NCI-H187 (cell line): ENCODE measurements around the gene AEBP1.

Experiments
- DNase-seq, 2 experiments: peaks; one replicate each; lab custom pipeline; 2025; lab: John Stamatoyannopoulos, UW

AEBP1 gene

DNA sequence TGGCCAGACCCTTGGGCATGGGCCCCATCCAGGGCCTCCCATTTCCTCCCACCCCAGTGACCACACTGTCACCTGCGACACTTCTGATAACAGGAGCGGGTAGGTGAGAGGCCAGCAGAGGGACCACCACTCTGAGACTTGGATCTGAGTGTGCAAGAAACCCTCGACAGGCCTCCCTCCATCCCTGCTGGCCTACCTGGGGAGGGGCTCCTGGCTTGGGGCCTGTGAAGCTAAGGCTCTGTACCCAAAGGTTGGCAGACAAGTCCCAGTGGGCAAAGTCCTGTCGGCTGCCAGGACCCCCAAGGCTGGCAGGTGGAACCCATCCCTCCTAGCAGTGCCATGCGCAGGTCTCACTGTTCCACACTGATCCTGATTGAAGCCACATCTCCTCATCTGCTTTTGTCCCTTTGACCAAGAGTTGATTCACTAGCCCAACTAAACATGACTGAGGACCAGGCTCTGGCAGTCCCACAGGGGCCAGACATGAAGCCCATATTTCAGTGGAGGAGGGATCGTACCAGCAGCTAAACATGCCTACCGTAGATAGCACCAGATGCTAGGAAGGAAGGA is 37.6 kb upstream of the AEBP1 start:
- no peak for DNase-seq

DNA sequence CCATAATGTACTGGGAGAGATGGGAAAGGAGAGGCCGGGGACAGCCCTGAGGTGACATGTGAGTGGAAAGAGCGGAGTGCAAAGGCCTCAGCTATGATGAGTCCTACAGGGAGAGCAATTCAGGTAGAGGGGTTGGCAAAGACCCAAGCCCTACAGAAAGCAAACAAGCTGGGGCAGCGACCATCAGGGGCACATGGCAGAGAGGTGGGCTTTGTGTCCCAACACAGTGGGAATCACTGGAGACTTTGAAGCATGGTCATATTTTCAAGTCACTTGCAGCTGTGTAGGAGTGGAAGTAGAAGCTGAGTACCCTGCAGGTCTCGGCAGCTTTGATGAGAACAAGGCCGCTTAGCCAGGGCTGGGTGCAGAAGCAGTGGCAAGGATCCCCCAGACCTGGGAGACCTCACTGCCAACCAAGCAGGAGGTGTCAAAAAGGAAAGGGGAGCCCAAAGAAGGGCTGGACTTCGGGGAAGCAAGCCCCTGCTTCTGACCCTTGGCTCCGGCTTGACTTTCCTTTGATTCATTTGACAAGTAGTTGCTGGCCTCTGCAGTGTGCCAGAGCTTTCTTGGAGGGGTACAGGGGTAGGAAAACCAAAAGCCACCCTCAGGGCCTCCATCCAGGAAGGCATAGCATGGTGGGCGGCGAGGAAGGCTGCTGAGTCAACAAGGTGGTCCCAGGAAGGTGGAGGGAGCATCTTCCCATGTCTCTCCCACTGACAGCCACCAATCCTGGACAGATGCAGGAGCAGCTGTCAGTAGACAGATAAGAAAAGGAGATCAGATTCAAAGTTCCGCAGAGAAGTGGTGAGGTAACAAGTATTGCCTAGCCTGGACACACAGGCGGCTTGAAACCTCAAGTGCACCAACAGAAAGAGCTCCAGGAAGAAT is 36.8 kb upstream of the AEBP1 start:
- DNase-seq, result no peak

DNA sequence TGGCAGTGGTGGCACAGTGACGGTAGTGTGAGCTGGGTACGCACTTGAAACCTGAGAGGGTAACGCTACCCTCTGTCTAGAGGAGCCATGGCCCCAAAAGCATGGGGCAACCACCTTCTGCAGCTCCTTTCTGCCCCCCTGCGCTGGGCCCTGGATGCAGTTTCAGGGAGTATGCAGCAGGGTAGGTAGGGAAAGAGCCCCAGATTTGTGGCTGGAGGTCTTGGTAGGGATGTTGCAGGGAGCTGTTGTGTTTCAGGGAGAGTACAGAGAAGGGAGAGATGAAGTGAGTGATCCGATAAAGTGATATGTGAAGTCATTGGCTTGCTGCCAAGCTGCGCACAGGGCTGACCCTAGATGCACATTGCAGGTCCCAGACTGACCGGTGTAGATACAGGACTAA is 36.1 kb upstream of the AEBP1 start:
- no peak for DNase-seq

DNA sequence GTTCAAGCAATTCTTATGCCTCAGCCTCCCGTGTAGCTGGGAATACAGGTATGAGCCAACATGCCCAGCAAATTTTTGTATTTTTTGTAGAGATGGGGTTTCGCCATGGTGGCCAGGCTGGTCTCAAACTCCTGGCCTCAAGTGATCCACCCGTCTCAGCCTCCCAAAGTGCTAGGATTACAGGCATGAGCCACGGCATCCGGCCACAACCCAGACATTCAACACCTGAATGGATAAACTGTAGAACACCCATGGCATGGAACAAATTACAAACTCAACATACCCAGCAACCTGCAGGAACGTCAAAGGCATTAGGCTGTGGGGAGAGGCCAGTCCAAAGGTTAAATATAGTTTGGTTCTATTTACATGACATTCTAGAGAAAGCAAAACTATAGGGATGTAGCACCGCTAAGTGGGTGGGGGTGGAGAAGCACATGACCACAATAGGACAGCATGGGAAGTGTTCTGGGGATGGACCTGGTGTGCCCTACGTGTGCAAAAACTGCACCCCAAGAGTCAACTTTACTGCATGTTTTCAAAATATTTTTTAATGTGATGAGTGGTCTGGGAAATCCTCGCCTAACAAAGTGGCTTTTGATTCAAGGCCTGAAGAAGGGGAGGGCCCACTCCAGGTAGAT is 32.3 kb upstream of the AEBP1 start:
- no peak for DNase-seq

DNA sequence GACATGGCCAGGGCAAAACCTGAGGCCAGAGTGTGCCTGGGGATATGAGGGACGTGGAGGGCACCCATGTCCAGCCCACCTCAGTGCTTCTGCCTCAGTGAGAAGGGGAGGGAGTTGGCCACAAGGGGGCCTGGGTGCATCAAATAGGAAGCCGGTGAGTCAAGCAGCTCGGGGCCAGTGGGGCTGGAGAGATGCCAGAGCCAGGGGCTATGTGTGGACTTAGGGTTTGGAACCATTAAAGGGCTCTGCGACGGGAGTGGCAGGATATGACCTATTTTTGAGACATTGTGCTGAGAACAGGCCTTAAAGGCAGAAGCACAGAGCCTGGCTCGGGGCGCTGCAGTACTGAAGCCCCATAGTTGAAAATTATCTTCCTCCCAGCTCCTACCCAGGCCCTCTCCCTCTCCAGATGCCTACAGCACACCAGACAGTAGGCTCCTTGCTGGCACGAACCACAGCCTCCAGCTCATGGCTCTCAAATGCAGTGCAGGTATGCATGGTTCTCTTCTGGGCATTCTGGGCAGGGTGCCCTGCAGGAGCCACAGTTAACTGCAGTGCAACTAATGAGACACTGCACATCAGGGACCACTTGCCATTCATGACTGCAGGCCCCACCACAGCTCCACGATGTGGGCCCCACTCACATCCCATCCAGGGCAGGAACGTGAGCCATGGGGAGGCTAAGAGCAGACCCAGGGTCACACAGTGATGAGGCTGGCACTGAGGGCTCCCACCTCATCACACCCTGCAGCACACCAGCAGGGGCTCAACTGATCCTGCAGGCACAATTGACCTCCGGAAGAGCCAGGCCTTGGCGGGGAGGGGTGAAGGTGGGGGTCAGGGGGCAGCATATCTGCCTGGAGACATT is 31.5 kb upstream of the AEBP1 start:
- no peak for DNase-seq

DNA sequence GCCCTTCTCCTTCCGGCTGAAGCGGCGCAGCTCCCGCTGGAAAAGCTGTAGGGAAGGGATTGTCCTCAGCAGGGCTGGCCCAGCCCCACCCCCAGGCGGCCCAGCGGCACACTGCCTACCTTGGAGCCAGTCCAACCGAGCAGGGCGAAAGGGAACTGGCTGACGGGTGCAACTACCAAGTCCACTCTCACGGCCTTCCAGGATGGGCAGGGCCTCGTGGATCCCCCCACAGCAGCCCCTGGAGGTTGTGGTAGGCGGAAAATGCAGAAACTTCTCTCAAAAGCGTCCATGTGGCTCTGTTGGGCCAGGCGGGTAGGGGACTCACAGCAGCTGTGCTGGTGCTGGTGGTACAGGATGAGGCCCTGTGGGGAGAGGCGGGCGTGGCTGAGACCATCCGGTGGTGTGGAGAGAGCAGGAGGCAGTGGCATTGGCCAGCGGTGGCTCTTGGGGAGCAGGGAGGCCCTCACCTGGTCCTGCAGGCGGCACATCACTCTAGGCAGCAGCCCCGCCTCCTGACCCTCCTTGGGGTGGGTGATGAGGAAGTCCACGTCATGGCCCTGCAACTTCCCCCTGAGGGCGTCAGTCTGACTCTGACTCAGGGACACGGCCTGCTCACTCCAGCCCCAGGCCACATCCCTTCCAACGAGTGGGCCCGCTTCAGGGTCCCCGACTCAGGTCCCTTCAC is 30.3 kb upstream of the AEBP1 start:
- no peak for DNase-seq

DNA sequence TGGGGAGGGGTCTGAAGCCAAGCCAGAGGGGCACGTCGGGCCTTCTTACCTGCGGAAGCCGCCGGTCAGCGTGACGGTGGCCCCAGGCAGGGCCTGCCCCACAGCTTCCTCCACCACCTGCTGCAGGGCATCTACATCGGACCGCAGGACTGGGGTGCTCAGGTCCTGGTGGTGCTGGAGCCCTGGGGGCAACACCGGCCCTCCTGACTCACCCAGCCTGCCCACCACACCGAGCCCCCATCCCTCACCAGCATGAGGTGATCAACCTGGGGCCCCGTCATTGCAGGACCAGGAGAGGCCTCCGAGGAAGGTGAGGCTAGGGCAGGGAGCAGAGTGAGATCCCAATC is 29.8 kb upstream of the AEBP1 start:
- DNase-seq, result no peak

DNA sequence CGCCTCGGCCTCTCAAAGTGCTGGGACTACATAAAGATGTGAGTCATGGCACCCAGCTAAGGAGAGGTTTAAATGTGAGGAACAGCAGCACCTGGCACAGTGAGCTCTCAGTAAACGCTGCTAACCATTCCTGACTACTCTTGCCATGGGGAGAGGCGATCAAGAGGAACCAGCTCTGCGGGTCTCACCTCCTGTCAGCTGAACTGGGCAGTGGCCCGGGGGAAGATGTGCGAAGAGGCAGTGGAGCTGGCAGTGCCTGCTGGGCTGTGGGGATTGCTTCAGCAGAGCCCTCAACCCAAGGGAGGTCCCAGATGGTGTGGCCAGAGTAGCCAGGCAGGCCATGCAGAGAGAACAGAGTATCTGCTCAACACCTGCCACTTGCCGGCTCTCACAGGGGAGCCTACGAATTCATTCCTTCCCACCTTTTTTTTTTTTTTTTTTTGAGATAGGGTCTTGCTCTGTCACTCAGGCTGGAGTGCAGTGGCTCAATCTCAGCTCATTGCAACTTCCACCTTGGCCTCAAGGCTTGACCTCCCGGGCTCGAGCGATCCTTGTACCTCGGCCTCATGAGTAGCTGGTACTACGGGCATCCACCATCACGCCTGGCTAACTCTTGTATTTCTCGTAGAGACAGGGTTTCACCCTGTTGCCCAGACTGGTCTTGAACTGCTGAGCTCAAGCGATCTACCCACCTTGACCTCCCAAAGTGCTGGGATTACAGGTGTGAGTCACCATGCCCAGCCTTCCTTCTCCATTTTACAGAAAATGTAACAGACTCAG is 28.7 kb upstream of the AEBP1 start:
- DNase-seq, result no peak

DNA sequence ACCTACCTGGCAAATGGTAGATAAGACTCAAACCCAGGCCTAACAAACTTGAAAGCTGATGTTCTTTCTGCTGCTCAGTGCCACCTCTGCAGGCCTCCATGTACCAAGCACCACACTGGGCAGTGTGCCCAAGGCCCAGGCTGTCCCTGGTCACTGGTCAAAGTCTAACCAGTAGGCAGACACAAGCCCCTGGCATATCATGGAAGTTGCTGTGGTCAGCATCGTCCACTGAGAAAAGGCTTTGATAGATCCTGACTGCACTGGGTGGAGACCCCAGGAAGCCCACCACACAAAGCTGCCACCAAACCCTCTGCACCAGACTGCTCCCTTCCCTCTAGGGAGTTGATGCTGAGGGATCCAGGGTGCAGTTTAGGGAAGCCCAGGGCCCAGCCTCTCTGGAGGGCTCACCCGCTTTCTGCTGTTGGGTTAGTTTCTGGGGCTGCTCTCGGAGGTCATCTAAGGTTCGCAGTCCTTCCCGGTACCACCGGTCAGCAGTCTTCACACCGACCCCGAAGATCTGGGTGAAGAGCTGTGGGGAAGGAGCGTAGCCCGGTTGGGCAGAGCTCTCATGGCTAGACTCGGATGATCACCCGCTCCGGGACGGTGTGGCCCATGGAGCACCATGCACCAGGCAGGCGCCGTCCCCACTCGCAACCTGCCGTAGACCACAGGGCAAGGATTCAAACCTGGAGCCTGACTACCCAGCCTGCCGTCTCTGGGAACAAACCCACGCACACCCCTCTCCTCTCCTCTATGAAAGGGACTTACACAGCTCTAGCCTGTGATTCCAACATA is 27.8 kb upstream of the AEBP1 start:
- DNase-seq, result no peak

DNA sequence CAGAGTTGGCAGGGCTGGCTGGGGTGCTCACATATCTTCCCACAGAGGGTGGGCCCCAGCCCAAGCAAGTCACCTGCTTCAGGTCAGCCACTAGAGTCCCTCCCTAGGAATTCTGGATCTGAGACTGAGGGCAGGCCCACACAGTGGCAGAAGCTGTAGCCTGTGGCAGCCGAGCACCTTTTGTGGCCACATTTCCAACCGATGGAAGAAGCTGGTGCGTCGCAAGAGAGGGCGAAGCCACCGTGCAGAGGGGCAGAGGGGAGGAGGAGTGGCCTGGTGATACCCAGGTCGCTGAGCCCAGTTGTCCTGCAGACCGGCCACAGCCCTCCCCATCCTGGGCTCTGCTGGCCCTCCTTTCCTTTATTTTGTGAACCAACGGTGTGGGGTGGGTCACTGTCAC is 27.1 kb upstream of the AEBP1 start:
- DNase-seq, result no peak

DNA sequence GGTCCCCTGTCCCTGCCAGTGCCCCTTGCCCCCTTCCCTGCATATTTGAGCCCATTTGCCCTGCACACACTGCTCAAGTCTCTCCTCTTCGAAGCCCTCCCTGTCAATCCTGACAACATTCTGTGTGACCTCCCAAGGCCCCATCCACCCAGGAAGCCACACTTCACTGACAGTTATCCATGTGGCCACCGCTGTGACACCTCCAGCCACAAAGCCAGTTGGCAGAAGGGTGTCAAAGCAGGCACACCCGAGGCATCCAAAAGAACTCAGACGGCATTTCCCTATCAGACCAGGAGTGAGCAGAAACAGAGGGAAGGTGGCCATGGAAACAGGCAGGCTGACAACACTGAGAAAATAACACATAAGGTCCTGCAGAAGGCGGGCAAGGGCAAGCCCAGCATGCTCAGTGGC is 26.5 kb upstream of the AEBP1 start:
- no peak for DNase-seq

DNA sequence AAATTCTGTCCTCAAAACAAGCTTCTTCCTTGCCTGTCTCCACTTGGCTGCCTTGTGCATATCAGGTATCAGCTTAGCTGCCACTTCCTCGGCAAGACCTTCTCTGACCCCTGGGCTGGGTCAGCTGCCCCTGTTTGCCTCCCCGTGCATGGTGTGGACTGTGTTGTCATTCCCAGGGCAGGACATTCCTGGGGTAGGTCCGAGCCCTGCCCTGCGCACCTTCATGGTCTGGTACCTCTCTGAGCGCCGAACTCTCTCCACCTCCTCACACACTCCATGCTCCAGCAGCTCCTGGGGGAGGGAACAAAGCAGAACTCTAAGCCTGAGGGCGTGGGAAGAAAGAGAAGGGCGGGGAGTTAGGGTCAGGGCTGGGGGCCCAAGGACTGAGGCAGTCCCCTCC is 25.6 kb upstream of the AEBP1 start:
- DNase-seq, result no peak

DNA sequence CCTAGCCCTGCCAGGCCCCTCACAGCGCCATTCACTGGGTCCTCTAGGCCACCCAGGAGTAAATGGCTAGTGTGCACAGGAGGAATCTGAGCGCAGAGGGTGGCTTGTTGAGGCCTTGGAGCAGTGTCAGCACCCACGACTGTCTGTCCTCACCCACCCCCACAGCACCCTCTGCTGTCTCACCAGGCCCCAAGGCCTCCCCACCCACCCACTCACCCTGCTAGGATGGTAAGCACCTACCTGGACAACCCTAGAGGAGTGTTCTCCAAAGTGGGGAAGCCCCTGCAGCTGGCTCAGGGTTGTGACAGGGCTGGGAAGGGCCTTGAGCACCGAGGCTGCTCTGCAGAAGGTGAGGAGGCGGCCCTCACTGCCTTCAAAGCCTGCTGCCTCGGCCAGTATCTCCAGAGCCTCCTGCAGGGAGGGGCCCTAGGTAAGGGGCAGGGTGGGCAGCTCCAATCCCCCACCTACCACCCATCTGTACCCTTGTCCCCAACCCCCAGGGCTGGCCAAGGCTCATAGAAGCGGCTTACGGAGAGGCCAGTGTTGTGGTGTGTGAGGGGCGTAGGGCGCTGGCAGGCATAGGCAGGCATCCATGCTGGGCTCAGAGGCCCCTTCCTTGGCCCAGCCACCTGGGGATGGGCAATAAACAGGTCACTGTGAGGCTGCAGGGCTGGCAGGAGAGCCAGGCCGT is 24.7 kb upstream of the AEBP1 start:
- no peak for DNase-seq

DNA sequence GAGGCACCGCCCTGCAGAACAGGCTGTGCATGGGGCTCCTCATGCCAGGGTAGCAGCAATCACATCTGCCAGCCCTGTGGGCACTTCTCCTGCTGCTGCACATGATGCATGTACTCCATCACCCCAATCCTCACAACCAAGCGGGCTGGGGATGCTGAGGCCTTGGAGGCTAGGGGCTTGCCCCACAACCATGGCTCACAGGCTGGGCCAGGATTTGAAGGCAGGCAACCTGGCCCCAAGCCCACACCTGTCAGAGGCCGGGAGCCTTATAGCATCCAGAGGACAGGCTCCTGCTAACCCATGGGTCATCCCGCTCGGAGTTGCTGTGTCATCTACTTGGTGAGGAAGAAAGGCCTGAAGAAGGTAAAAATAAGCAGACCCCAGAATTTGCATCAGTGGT is 24.0 kb upstream of the AEBP1 start:
- DNase-seq, result no peak

DNA sequence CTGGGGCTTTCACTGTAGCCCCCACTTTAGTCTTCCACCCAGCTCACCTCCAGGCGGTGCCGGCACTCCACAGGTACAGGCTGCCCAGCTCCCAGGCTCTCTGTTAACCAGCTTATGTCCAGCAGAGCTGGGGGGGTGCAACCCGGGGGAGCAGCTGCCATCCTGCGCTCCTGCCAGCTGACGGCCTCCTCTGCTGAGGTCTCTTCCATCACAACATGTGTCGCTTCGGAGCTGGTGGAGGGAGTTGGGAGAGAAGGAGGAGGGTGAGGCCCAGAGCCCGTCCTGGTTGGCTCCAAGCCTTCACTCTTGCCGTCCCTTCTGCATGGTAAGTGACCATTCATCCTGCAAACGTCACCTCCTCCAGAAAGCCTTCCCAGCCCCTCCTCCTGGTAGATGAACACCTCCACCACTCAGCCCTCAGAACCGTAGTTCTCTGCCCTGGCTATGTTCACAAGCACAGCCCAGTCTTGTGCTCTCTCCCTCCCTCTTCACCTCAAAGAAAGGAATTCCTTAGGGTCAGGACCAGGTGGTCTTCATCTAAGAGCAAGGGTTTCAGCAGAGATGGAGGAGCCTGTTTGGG is 23.4 kb upstream of the AEBP1 start:
- DNase-seq, result no peak

DNA sequence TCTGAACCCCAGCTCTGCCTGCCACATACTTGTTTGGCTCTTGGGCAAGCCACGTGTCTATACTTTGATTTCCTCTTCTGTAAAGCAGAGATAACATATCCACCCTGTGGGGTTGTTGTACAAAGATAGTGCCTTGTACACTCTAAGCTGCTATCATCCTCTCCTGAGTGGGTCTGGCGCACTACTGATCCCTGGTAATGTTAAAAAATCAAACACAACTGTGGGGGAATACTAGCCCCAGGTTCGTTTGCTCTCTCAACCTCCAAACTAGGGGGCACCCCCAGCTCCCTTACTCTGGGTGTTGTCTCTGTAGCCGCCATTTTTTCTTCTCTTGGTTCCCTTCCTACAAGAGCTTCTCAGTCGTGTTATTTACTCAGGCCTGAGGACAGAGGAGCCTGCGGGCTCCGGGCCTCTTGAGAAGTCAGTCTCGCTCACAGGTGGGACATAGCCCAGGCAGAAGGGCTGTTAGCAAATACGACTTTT is 22.8 kb upstream of the AEBP1 start:
- no peak for DNase-seq

DNA sequence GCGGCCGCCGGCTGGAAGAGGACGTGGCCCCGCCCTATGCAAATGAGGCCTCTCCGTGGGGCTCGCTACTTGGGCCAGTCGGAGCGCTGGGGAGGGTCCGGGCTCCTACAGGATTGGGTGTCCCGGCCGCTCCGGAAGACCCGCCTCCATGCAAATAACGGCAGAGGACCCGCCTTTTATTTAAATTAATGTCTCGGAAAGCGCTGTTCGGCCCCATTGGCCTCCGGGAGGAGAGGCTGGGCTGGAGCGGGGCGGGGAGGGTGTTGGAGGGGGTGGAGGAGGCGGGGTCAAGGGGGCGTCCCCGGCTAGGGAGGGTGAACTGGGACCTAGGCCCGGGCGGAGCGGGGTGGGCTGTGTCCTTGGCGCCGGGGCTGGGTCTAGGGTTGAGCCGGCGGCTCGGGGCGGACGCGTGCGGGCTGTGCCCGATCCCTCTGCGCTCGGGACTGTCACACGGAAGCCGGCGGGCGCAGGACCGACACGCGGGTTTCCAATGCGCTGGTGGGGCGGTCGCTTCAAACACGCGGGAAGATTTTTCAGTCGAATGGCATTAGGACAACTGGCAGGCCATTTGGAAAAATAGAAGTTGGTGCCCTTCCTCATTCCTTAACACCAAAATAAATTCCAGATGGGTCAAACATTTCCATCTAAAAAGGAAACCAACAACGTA is 21.5 kb upstream of the AEBP1 start:
- DNase-seq, result peak; percentile 87 to 96

DNA sequence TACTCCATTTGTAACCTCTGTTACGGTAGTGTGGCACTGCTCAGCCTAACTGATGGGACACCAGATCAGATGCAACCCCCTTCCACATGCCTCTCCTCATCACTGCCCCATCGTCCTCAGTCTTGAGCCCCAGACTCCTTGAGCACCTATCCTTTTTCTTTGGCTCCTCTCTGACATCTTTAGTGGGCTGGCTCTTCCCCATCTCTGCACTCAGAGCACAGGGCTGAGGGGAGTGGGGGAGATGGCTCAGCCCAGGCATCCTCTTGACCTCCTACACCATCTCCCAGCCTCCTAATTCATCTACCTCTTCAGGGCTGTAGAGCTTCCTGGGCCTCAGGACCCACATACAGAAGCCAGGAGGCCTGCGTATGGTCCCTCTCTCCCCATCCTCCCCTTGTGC is 20.3 kb upstream of the AEBP1 start:
- DNase-seq, result no peak

DNA sequence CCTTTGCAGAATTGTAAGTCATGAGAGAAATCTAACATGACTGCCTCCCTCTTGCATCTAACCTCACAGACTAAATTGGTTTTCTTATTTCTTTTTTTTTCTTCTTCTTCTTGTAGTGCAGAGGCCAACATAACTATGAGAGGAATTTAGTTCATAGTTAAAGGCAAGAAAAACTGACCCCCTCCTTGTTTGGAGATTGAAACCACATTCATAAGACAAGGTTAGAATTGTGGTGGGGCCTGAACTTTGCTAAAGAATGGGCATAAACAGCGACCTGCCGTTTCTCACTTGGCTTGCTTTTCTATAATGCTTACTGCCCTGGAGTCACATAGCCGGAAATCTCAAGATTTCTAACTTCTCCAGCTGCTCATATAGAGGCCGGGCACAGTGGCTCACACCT is 19.4 kb upstream of the AEBP1 start:
- DNase-seq, result no peak
